ENCODE measurements around the gene SESTD1.
"Not testable (repeated sequence)": the region's sequence is repeated elsewhere in the genome, so short reads cannot be mapped to it uniquely, and the experiment has no call there.

SESTD1 gene

GRCh38 chr2:179104736-179105135 is 159.9 kb downstream of the SESTD1 start:
- H3K4me3 ChIP-seq (ENCODE audit: low read length), result no peak overlapping the region
- H3K36me3 ChIP-seq (ENCODE audit: control insufficient read depth, insufficient read depth, low read length), result peaks cover 4% of the 10 kb centered on the region
- no peak overlapping the region for H3K9ac ChIP-seq (ENCODE audit: low read length)
- H3K27ac ChIP-seq (ENCODE audit: low read depth, low read length), result peak overlapping the region; percentile 50
- H3K27me3 ChIP-seq (ENCODE audit: control insufficient read depth, insufficient read depth, low read length), result no peaks in the 10 kb centered on the region
- H3K4me1 ChIP-seq (ENCODE audit: control insufficient read depth, insufficient read depth, low read length), result peaks cover 7% of the 10 kb centered on the region

GRCh38 chr2:179098080-179098689 is 166.4 kb downstream of the SESTD1 start:
- no peaks in the 10 kb centered on the region for H3K4me1 ChIP-seq (ENCODE audit: control insufficient read depth, insufficient read depth, low read length)

DNA sequence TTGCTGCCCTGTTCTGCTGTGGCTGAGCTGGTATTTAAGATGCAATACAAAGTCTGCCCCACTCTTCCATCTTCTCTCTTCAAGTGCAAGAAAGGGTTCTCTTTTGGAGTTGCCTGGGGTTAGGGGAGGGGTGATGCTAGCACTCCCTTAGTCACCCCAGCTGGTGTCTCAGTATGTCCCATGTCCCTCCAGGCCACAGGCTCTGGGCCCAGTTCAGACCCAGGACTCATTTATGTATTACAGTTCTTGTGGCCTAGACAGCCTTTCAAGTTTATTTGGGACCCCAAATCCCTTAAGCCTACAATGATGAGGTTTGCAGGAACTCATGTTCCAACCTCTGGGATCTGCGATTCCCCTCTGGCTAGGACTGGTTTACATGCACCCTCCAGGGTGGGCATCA is 167.5 kb downstream of the SESTD1 start:
- H3K4me1 ChIP-seq (ENCODE audit: control insufficient read depth, insufficient read depth, low read length), result no peaks in the 10 kb centered on the region
- H3K36me3 ChIP-seq (ENCODE audit: control insufficient read depth, insufficient read depth, low read length), result no peaks in the 10 kb centered on the region
- no peak overlapping the region for H3K9ac ChIP-seq (ENCODE audit: low read length)
- no peak overlapping the region for H3K27ac ChIP-seq (ENCODE audit: low read depth, low read length)
- H3K27me3 ChIP-seq (ENCODE audit: control insufficient read depth, insufficient read depth, low read length), result no peaks in the 10 kb centered on the region
- H3K4me3 ChIP-seq (ENCODE audit: low read length), result no peak overlapping the region

More at GRCh38 chr2:179098080-179098689, 166.4 kb downstream of the SESTD1 start:
- Histone ChIP-seq H3K36me3 (ENCODE audit: control insufficient read depth, insufficient read depth, low read length) (no peaks in the 10 kb centered on the region), H3K27me3 (ENCODE audit: control insufficient read depth, insufficient read depth, low read length) (no peaks in the 10 kb centered on the region), H3K4me3 (ENCODE audit: low read length) (no peak overlapping the region), H3K9ac (ENCODE audit: low read length) (no peak overlapping the region), H3K27ac (ENCODE audit: low read depth, low read length) (no peak overlapping the region)

GRCh38 chr2:179096090-179096489 is 168.5 kb downstream of the SESTD1 start:
- no peaks in the 10 kb centered on the region for H3K4me1 ChIP-seq (ENCODE audit: control insufficient read depth, insufficient read depth, low read length)
- H3K27ac ChIP-seq (ENCODE audit: low read depth, low read length), result no peak overlapping the region
- H3K4me3 ChIP-seq (ENCODE audit: low read length), result no peak overlapping the region
- H3K36me3 ChIP-seq (ENCODE audit: control insufficient read depth, insufficient read depth, low read length), result no peaks in the 10 kb centered on the region
- no peaks in the 10 kb centered on the region for H3K27me3 ChIP-seq (ENCODE audit: control insufficient read depth, insufficient read depth, low read length)
- no peak overlapping the region for H3K9ac ChIP-seq (ENCODE audit: low read length)

DNA sequence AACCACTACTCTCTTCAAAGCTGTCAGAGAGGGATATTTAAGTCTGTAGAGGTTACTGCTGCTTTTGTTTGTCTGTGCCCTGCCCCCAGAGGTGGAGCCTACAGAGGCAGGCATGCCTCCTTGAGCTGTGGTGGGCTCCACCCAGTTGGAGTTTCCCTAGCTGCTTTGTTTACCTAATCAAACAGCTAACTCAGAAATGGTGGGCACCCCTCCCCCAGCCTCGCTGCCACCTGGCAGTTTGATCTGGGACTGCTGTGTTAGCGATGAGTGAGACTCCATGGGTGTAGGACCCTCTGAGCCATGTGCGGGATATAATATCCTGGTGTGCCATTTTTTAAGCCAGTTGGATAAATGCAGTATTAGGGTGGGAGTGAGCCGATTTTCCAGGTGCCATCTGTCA is 171.7 kb downstream of the SESTD1 start:
- H3K27me3 ChIP-seq (ENCODE audit: control insufficient read depth, insufficient read depth, low read length); H3K27ac ChIP-seq (ENCODE audit: low read depth, low read length); H3K36me3 ChIP-seq (ENCODE audit: control insufficient read depth, insufficient read depth, low read length); H3K9ac ChIP-seq (ENCODE audit: low read length); H3K4me1 ChIP-seq (ENCODE audit: control insufficient read depth, insufficient read depth, low read length); H3K4me3 ChIP-seq (ENCODE audit: low read length): not testable (repeated sequence)

- Histone ChIP-seq H3K27ac (ENCODE audit: low read depth, low read length) (no peak overlapping the region), H3K36me3 (ENCODE audit: control insufficient read depth, insufficient read depth, low read length) (no peaks in the 10 kb centered on the region), H3K9ac (ENCODE audit: low read length) (no peak overlapping the region), H3K27me3 (ENCODE audit: control insufficient read depth, insufficient read depth, low read length) (no peaks in the 10 kb centered on the region), H3K4me1 (ENCODE audit: control insufficient read depth, insufficient read depth, low read length) (no peaks in the 10 kb centered on the region), H3K4me3 (ENCODE audit: low read length) (no peak overlapping the region)
Observed at GRCh38 chr2:179082697-179083096, 181.9 kb downstream of the SESTD1 start.

DNA sequence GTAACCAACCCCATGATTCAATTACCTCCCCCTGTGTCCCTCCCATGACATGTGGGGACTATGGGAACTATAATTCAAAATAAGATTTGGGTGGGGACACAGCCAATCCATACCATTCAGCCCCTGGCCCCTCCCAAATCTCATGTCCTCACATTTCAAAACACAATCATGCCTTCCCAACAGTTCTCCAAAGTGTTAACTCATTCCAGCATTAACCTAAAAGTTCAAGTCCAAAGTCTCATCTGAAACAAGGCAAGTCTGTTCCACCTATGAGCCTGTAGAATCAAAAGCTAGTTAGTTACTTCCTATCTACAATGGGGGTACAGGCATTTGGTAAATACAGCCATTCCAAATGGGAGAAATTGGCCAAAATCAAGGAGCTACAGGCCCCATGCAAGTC is 182.7 kb downstream of the SESTD1 start:
- Histone ChIP-seq H3K36me3 (ENCODE audit: control insufficient read depth, insufficient read depth, low read length) (no peaks in the 10 kb centered on the region), H3K27ac (ENCODE audit: low read depth, low read length) (no peak overlapping the region), H3K9ac (ENCODE audit: low read length) (no peak overlapping the region), H3K4me3 (ENCODE audit: low read length) (no peak overlapping the region), H3K27me3 (ENCODE audit: control insufficient read depth, insufficient read depth, low read length) (no peaks in the 10 kb centered on the region), H3K4me1 (ENCODE audit: control insufficient read depth, insufficient read depth, low read length) (no peaks in the 10 kb centered on the region)

GRCh38 chr2:179072527-179072926 is 192.1 kb downstream of the SESTD1 start:
- no peaks in the 10 kb centered on the region for H3K36me3 ChIP-seq (ENCODE audit: control insufficient read depth, insufficient read depth, low read length)
- H3K9ac ChIP-seq (ENCODE audit: low read length), result no peak overlapping the region
- H3K4me3 ChIP-seq (ENCODE audit: low read length), result no peak overlapping the region
- H3K27ac ChIP-seq (ENCODE audit: low read depth, low read length), result no peak overlapping the region
- H3K27me3 ChIP-seq (ENCODE audit: control insufficient read depth, insufficient read depth, low read length), result no peaks in the 10 kb centered on the region
- H3K4me1 ChIP-seq (ENCODE audit: control insufficient read depth, insufficient read depth, low read length), result no peaks in the 10 kb centered on the region

- Histone ChIP-seq H3K4me3 (ENCODE audit: low read length) (no peak overlapping the region), H3K36me3 (ENCODE audit: control insufficient read depth, insufficient read depth, low read length) (no peaks in the 10 kb centered on the region), H3K27me3 (ENCODE audit: control insufficient read depth, insufficient read depth, low read length) (no peaks in the 10 kb centered on the region), H3K27ac (ENCODE audit: low read depth, low read length) (no peak overlapping the region), H3K9ac (ENCODE audit: low read length) (no peak overlapping the region), H3K4me1 (ENCODE audit: control insufficient read depth, insufficient read depth, low read length) (no peaks in the 10 kb centered on the region)
Observed at GRCh38 chr2:179071810-179072355, 192.7 kb downstream of the SESTD1 start.

GRCh38 chr2:179070895-179071294 is 193.7 kb downstream of the SESTD1 start:
- H3K27ac ChIP-seq (ENCODE audit: low read depth, low read length), result no peak overlapping the region
- H3K4me3 ChIP-seq (ENCODE audit: low read length), result no peak overlapping the region
- H3K36me3 ChIP-seq (ENCODE audit: control insufficient read depth, insufficient read depth, low read length), result no peaks in the 10 kb centered on the region
- no peak overlapping the region for H3K9ac ChIP-seq (ENCODE audit: low read length)
- H3K27me3 ChIP-seq (ENCODE audit: control insufficient read depth, insufficient read depth, low read length), result no peaks in the 10 kb centered on the region
- no peaks in the 10 kb centered on the region for H3K4me1 ChIP-seq (ENCODE audit: control insufficient read depth, insufficient read depth, low read length)

GRCh38 chr2:179069685-179070084 is 194.9 kb downstream of the SESTD1 start:
- no peak overlapping the region for H3K27ac ChIP-seq (ENCODE audit: low read depth, low read length)
- no peaks in the 10 kb centered on the region for H3K4me1 ChIP-seq (ENCODE audit: control insufficient read depth, insufficient read depth, low read length)
- no peaks in the 10 kb centered on the region for H3K36me3 ChIP-seq (ENCODE audit: control insufficient read depth, insufficient read depth, low read length)
- H3K4me3 ChIP-seq (ENCODE audit: low read length), result no peak overlapping the region
- H3K9ac ChIP-seq (ENCODE audit: low read length), result no peak overlapping the region
- no peaks in the 10 kb centered on the region for H3K27me3 ChIP-seq (ENCODE audit: control insufficient read depth, insufficient read depth, low read length)

DNA sequence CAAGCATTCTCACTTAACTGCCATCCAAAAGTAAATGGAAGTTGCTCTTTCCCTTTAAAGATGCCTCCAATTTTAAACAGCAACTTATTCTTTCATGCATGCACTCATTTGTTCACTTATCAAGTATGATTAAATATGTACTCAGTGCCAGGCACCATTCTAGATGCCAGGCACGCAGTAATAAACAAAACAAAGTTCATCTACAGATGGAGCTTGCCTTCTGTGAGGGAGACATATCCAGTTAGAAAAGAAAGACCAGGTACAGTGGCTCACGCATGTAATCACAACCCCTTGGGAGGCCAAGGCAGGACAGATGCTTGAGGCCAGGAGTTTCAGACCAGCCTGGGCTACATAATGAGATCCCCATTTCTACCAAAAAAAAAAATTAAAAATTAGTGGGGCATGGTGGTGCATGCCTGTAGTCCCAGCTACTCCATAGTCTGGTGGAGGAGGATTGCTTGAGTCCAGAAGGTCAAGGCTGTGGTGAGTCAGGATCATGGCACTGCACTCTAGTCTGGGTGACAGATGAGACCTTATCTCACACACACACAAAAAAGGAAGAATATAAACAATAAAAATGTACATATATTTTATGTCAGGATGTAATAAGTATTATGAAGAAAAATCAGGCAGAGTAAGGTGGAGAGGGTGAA is 195.5 kb downstream of the SESTD1 start:
- Histone ChIP-seq H3K4me3 (ENCODE audit: low read length) (no peak overlapping the region), H3K27ac (ENCODE audit: low read depth, low read length) (no peak overlapping the region), H3K27me3 (ENCODE audit: control insufficient read depth, insufficient read depth, low read length) (no peaks in the 10 kb centered on the region), H3K4me1 (ENCODE audit: control insufficient read depth, insufficient read depth, low read length) (no peaks in the 10 kb centered on the region), H3K36me3 (ENCODE audit: control insufficient read depth, insufficient read depth, low read length) (no peaks in the 10 kb centered on the region), H3K9ac (ENCODE audit: low read length) (no peak overlapping the region)

All from rectal smooth muscle tissue (tissue), 1 donor.